AG20443 (cell line): ENCODE data around the gene TIMP2.
"Not testable (repeated sequence)": the region's sequence is repeated elsewhere in the genome, so short reads cannot be mapped to it uniquely, and the experiment has no call there.

Source experiments
- DNase-seq: peaks from one replicate; pipeline ENCODE4 v3.0.0; 2012; ENCODE audit warnings: low spot score, mixed read lengths

Gene TIMP2

GRCh38 chr17:78904371-78904770, 20.8 kb downstream of the TIMP2 start:
- no peak for DNase-seq

GRCh38 chr17:78903101-78903779, 21.9 kb downstream of the TIMP2 start, which contains the start of gene CEP295NL:
Gene CEP295NL (minus strand): TSS chr17:78903201. CDS start chr17:78901828, 1,373 bp downstream.
- DNase-seq, result peak; percentile 52

- not testable (repeated sequence) for DNase-seq
Measured at GRCh38 chr17:78902231-78902630, 23.0 kb downstream of the TIMP2 start.

GRCh38 chr17:78901806-78902205, 23.4 kb downstream of the TIMP2 start:
- no peak for DNase-seq

- no peak for DNase-seq
Measured at GRCh38 chr17:78900816-78901215, 24.4 kb downstream of the TIMP2 start.

- DNase-seq, result peak; percentile 61
Measured at GRCh38 chr17:78899361-78900260, 25.6 kb downstream of the TIMP2 start.

GRCh38 chr17:78898947-78899346, 26.2 kb downstream of the TIMP2 start:
- no peak for DNase-seq

- DNase-seq, result no peak
Measured at GRCh38 chr17:78898075-78898836, 26.9 kb downstream of the TIMP2 start.

GRCh38 chr17:78897664-78898047, 27.5 kb downstream of the TIMP2 start:
- DNase-seq, result no peak

GRCh38 chr17:78896834-78897663, 28.1 kb downstream of the TIMP2 start:
- no peak for DNase-seq

GRCh38 chr17:78896091-78896833, 28.9 kb downstream of the TIMP2 start:
- no peak for DNase-seq

- no peak for DNase-seq
Measured at GRCh38 chr17:78895322-78895721, 29.9 kb downstream of the TIMP2 start.

GRCh38 chr17:78893684-78894083, 31.5 kb downstream of the TIMP2 start:
- no peak for DNase-seq

GRCh38 chr17:78892936-78893379, 32.2 kb downstream of the TIMP2 start:
- DNase-seq, result no peak

GRCh38 chr17:78892520-78892919, 32.7 kb downstream of the TIMP2 start:
- no peak for DNase-seq

GRCh38 chr17:78892062-78892456, 33.1 kb downstream of the TIMP2 start:
- DNase-seq, result no peak

- DNase-seq, result no peak
Measured at GRCh38 chr17:78891406-78892061, 33.7 kb downstream of the TIMP2 start.

- no peak for DNase-seq
Measured at GRCh38 chr17:78890498-78890897, 34.7 kb downstream of the TIMP2 start.

GRCh38 chr17:78890096-78890495, 35.1 kb downstream of the TIMP2 start:
- not testable (repeated sequence) for DNase-seq

- DNase-seq, result no peak
Measured at GRCh38 chr17:78889531-78889930, 35.7 kb downstream of the TIMP2 start.
